Measurements from ENCODE around the gene MFGE8.

Gene MFGE8

DNA sequence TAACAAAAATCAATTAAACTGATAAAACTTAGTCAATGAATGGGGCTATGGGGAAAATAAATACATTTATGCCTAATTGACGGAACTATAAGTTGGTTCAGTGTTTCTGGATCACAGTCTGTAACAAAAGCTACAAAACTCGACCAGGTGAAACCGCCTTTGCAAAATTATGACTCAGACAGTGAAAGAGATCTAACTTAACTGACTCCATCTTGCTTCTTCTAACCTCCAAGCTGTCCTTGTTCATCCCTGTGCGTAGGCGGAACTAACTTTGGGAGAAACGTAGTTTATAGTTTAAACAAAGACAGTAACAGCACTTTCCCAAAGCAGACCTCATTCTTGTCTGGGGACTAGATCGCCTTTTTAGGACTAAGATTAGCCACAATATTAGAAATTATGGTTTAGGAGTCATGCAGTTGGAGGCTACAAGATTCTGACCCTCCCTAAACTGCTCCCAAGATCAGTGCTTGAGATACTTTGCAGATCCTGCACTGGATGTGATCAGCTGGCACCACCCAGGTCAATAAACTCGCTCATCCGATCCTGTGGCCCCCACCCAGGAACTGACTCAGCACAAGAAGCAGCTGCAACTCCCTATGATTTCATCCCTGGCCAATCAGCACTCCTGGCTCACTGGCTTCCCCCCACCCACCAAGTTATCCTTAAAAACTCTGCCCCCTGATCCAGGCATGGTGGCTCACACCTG lies 7.2 kb upstream of the MFGE8 start:
- TF ChIP-seq, protein P1, sequence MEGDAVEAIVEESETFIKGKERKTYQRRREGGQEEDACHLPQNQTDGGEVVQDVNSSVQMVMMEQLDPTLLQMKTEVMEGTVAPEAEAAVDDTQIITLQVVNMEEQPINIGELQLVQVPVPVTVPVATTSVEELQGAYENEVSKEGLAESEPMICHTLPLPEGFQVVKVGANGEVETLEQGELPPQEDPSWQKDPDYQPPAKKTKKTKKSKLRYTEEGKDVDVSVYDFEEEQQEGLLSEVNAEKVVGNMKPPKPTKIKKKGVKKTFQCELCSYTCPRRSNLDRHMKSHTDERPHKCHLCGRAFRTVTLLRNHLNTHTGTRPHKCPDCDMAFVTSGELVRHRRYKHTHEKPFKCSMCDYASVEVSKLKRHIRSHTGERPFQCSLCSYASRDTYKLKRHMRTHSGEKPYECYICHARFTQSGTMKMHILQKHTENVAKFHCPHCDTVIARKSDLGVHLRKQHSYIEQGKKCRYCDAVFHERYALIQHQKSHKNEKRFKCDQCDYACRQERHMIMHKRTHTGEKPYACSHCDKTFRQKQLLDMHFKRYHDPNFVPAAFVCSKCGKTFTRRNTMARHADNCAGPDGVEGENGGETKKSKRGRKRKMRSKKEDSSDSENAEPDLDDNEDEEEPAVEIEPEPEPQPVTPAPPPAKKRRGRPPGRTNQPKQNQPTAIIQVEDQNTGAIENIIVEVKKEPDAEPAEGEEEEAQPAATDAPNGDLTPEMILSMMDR (IDR thresholded peaks at IDR 0.05) = no peak
- H3K4me1 ChIP-seq = peaks cover 0 to 33% (median 3%) of the 10 kb centered on the region in 4 donors
- no peaks in the 10 kb centered on the region for H3K9me3 ChIP-seq
- H3K36me3 ChIP-seq = no peaks in the 10 kb centered on the region
- no peak overlapping the region for H3K4me3 ChIP-seq
- H3K27me3 ChIP-seq = no peaks in the 10 kb centered on the region
- intact Hi-C loops (cut with DNase I; ENCODE audit: low total_unique reads) = loop anchor here (5.0 kb wide), 1 partner anchor 37 kb away; no protein-coding TSS in a partner anchor
- no peak for DNase-seq
- H3K27ac ChIP-seq = peak overlapping the region in 1 of 2 donors; percentile 26

DNA sequence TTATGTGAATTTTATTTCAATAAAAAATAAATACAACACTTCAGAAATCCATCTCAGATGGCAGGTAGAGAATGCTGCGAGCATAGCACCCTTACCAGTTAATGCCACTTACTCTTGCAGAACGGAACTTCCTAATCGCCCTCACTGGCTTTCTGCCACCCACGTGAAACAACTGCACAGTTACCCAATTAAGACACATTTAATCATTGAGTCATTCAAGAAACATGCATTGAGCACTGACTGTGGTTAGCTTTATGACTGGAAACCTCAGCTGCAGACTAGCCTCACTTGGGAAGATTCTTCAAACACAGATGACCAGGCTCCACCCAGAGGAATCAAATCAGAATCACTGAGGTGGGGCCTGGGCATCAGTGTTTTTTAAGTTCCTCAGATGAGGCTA lies 5.6 kb upstream of the MFGE8 start:
- no peaks in the 10 kb centered on the region for H3K27me3 ChIP-seq
- intact Hi-C loops (cut with DNase I; ENCODE audit: low total_unique reads) = loop anchor here (10.0 kb wide), 1 partner anchor 674 kb away; no protein-coding TSS in a partner anchor
- peak; percentile 89 to 94 for DNase-seq
- H3K9me3 ChIP-seq = no peaks in the 10 kb centered on the region
- TF ChIP-seq, protein P1 (IDR thresholded peaks at IDR 0.05) = no peak
- peak overlapping the region; percentile 24 to 48 for H3K27ac ChIP-seq
- no peaks in the 10 kb centered on the region for H3K36me3 ChIP-seq
- no peak overlapping the region for H3K4me3 ChIP-seq
- H3K4me1 ChIP-seq = peaks cover 0 to 47% (median 3%) of the 10 kb centered on the region in 4 donors

DNA sequence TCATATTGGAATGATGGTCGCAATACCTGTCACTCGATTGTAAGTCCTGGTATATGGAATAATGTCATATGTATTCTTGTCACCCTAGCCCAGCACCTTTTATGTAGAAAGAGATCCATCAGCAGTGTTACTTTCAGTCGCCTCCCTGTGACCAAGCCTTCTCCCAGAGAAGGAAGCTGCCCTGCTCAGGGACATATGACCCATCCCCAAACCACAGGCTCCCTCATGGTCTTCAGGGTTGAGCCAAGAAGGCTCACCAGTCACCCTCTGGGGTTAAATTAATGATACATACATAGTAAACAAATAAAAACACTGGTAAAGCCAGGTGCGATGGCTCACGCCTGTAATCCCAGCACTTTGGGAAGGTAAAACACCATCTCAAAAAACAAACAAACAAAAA lies 4.6 kb upstream of the MFGE8 start:
- Histone ChIP-seq H3K36me3 (no peaks in the 10 kb centered on the region), H3K4me1 (peaks cover 0 to 52% (median 5%) of the 10 kb centered on the region in 4 donors), H3K4me3 (no peak overlapping the region), H3K9me3 (no peaks in the 10 kb centered on the region), H3K27me3 (no peaks in the 10 kb centered on the region), H3K27ac (peak overlapping the region in 1 of 2 donors; percentile 24)
- intact Hi-C loops (cut with DNase I; ENCODE audit: low total_unique reads) = loop anchor here (10.0 kb wide), 1 partner anchor 673 kb away; no protein-coding TSS in a partner anchor
- TF ChIP-seq, protein P1 (IDR thresholded peaks at IDR 0.05) = no peak
- DNase-seq = peak in 1 of 2 donors; percentile 47

DNA sequence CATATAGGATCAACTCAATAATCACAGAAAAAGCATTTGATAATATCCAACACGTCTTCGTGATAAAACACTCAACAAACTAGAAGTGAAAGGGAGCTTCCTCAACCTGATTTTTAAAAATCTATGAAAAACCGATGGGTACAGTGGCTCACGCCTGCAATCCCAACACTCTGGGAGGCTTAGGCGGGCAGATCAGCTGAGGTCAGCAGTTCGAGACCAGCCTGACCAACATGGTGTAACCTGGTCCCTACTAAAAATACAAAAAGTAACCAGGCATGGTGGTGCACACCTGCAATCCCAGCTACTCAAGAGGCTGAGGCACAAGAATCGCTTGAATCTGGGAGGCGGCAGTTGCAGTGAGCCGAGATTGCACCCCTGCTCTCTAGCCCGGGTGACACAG lies 2.2 kb upstream of the MFGE8 start:
- no peaks in the 10 kb centered on the region for H3K27me3 ChIP-seq
- no peak overlapping the region for H3K4me3 ChIP-seq
- H3K27ac ChIP-seq = no peak overlapping the region
- H3K4me1 ChIP-seq = peaks cover 0 to 62% (median 18%) of the 10 kb centered on the region in 4 donors
- TF ChIP-seq, protein P1 (IDR thresholded peaks at IDR 0.05) = no peak
- intact Hi-C loops (cut with DNase I; ENCODE audit: low total_unique reads) = loop anchor here (10.0 kb wide), 1 partner anchor 671 kb away; no protein-coding TSS in a partner anchor
- peak in 1 of 2 donors; percentile 61 for DNase-seq
- no peaks in the 10 kb centered on the region for H3K9me3 ChIP-seq
- peaks cover 0 to 7% (median 0%) of the 10 kb centered on the region in 3 donors for H3K36me3 ChIP-seq

DNA sequence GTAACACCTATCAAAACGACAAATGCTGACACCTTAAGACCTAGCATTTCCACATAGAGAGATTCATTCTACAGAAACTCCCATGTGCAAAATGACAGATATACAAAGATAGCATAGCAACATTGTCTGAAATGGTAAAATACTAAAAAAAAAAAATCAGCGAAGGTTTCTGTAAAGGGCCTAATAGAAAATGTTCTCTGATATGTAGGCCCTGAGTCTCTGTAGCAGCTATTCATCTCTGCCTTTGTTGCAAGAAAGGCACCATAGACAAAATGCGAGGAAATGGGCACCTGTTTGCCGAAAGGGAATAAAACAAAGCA lies 631 bp upstream of the MFGE8 start:
- Histone ChIP-seq H3K4me3 (peak overlapping the region; percentile 80), H3K36me3 (peaks cover 13 to 23% (median 15%) of the 10 kb centered on the region in 3 donors), H3K9me3 (no peaks in the 10 kb centered on the region), H3K4me1 (peaks cover 0 to 68% (median 31%) of the 10 kb centered on the region in 4 donors), H3K27ac (peak overlapping the region; percentile 87 to 95), H3K27me3 (no peaks in the 10 kb centered on the region)
- intact Hi-C loops (cut with DNase I; ENCODE audit: low total_unique reads) = loop anchor here (10.0 kb wide), 1 partner anchor 669 kb away; no protein-coding TSS in a partner anchor
- TF ChIP-seq, protein P1 (IDR thresholded peaks at IDR 0.05) = no peak
- DNase-seq = no peak
